Measurements from ENCODE around the gene CDH4.

Gene CDH4

DNA sequence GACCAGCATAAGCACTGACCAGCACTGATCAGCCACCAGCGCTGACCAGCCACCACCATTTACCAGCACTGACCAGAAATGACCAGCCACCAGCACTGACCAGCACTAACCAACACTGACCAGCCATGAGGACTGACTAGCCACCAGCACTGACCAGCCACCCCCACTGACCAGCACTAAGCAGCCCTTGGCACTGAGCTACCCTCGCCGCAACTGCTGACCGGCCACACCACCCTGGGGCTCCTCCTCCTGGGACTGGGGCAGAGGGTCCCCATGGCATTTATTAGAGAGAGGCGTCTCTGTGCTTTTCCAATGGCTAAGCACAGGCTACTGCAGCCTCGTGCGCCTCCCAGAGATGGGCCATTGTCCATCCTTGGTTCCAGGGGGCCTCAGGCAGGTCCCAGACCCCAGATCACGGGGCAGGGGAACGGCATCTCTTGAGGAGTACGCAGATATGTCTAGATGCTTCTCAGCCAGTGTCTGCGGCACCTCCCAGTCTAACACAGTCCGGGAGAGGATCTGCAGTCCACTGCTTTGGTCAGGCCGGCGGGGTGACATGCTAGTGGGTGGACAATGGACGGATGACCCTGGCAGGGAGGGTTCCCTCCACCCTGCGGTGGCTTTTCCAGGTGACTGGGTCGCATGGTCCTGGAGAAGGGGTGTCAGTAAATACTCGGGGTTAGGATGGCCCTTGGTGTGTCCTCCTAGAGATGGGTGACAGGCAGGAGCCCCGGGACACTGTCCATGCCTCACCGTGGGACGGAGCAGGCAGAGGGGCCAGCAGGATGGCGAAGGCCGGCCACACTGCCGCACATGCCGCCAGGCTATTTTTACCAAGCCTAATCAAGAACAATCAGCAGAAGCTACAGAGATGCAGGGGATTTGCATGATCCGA lies 645.6 kb downstream of the CDH4 start:
- DNase-seq, result no peak

DNA sequence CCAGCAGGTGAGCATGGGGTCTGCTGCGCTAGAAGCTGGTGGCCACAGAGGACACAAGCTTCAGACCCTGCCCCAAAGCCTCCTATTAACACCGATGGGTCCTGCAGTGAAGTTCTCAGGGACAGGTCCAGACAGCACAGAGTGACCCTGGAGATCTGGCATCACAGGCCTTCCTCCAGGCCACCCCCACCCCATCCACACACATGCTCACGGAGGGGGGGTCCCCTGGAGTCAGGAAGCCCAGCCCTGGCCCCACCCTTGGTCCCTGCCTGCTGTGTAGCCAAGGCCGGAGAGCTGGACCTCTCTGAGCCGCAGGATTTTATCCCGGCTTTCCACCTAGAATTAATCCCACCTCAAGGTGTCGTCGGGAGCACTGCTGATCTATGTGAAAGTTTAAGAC lies 646.3 kb downstream of the CDH4 start:
- DNase-seq, result no peak

DNA sequence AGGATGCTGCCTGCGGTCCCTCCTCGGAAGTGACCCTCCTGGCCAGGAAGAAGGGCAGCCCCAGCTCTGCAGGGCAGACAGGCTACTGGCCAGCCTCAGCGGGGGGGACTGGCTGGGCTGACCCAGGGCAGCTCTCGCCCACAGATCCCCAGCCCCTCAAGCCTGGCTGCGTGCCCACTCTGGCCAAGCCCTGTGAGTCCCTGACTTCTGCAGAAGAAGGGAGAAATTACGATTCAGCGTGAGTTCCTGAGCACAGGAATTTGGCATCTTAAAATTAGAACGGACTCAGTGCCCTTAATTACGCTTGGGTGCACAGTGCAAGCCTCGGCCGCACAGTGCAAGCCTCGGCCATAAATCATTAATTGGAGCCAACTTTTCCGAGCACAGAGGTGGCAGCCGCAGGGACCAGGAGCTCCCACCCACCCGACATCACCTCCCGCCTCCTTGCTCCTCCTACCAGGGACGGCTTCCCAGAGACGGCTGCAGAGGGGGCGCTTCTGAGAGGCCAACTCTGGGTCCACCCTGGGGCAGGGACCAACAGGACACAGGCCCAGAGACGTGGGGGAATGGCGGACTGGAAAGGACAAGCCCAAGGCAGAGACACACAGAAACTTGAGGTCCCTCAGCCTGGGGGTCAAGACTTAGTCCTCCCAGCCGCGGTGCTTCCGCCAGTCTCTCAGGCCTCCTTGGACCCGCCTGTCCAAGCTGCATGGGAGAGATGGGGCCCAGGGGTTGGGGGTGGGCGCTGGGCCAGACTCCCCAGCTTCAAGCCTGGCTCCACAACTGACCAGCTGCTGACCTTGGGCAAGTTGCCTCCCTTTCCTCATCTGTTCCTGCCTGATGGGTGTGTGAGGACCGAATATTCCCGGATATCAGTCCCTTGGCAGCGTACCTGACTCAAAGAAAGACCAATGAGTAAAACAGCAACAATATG lies 648.2 kb downstream of the CDH4 start:
- no peak for DNase-seq

DNA sequence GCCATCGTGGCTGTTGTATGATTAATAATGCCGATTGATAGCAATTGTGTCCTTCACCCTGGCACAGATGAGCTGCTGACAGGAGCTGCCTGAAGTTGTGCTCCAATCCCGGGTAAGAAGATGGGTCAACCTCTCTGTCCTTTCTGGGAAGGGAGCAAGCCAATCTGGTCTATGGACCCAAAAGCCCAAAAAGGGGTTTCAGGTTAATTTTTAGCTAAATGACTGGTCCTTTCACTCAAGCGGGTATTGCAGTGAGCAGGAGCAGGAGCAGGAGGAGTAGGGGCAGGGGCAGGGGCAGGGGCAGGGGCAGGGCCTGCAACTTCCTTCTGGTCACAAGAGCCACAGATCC lies 648.9 kb downstream of the CDH4 start:
- no peak for DNase-seq

DNA sequence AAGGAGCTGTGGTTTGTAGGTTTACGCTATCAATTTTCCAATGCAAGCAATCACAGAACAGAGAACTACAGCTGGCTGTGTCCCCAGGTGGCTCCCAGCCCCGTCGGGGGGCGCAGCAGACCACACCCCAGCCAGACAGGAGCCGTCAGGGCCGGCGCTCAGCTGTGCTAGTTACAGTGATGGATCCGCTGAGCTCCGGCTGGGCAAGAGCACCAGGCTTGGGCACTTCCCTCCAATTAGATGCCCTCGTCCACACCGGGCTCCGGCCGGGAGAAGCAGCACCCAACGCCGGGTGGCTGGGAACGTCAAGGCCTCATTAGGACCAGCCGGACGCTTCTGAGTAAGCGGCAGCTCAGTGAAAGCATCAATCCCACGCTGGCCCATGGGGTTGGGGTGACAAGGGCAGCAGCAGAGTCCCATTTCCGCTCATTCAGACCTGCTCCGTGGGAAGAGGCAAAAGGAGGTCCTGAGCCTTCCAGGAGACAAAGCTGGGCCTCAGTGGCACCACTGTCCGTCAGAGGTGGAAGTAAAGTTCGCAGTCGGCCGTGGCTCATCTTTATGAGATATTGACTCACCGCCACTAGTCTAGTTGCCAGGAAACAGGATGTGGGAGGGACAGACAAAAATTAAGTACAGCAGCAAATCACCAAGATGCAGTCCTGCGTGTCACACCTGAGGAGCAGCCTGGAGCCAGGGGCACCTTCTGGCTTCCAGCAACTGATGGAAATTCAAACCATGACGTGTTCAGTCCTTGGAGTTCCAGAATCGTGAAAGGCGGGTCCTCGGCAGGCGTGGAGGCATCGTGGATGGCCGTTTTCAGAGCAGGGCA lies 649.5 kb downstream of the CDH4 start:
- no peak for DNase-seq

DNA sequence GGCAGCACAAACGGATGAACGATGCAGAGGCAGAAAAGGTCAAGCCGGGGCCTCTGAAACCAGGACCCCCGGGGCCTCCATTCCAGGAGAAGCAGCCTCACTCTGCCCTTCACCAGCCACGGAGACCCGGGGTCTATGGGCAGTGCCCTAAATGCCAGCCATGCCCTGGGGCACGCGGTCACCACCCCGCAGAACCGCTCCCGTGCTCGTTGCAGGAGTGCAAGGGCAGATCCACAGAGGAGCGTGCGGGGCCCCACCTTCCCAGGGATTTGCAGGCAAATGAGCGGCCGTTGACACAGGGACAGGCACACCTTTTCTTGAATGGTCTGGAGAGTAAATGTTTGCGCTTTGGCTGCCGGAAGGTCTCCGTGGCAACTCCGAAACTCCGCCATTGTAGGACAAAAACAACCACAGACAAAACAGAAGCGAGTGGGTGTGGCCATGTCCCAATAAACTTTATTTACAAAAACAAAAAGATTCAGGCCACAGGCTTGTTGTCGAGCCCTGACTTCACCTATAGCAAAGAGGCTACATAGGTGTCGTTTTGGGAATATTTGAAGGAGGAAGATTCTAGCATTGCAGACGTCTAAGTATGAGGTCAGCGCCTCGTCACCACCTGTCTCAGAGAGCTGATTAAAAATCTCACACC lies 650.3 kb downstream of the CDH4 start:
- DNase-seq, result no peak

DNA sequence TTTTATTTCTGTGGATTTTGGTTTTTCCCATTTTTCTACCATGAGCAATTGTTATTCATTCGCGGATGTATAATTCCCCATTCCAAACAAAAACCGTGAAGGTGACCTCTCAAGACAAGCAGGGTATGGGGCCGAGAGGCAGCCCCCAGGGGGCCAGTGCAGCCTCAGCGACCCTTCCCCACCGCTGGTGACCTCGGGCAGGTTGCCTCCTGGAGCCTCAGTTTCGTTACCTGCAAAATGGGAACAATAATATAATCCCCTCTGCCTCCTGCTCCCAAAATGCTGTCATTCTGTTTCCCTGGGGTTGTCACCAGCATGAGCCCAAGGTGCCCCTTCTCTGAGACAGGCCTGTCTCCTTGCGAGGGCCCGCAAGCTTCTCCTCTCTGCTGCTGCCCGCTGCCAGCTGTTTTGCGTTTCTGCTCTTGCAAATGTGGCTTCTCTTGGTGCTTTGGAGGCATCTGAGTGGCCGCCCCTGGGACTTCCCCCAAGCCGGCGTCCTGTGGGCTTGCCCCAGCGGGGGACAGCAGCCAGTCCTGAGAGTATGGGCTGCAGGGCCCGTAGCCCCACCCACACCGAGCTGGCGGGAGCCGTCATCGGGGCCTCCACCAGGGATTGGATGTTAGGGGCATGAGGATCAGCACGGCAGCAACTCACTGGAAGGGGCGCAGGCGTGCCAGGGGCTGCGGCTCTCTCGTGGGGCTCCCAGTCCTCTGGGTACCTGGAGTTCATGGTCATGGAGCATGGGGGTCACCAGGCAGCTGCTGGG lies 651.7 kb downstream of the CDH4 start:
- no peak for DNase-seq

DNA sequence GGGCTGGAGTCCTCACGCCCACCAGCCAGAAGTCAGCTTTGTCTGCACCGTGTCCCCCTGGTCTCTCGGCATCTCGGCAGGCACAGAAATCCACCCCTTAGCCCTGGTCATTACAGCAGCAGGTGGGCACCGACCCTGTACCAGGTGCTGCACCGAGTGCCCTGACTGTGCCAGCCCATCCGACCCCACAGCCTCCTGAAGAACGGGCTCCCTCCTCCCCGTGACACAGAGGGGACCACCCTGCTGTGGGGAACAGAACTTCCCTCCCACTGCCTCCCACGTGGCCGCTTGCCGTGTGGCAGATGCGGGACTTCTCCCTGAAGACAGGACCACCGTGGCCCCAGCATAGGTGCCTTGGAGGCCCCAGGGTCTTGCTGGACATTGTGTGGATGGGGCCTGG lies 652.4 kb downstream of the CDH4 start:
- DNase-seq, result no peak

DNA sequence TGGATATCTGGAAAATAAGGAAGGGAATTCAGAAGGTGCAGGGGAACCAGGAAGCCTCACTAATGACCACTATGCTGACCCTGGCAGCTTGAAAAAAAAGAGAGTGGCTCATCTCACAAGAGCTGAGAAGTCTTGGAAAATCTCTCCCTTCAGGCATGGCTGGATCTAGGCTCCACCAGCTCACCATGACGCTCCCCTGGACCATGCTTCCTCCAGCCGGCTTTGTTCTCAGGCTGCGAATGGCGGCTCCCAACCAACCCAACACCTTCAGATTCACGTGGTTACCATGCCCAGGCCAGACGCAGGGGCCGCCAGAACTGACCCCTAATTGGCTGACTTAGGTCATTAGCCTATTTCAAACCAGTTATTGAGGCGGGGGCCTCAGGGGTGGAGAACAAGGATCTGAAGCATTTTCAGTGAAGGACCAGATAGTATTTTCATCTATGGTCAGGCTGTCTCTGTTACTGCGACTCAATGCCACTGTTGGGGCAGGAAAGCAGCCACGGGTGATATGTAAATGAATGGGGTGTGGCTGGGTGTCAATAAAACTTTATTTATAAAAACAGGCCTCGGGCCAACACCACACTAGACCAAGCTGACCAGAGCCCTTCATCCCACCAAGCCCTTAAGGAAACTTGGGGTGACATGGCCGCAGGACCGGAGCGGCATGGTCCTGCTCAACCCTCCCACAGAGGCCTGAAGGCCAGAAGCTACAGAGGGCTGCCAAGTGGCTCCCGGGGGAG lies 653.9 kb downstream of the CDH4 start:
- no peak for DNase-seq

DNA sequence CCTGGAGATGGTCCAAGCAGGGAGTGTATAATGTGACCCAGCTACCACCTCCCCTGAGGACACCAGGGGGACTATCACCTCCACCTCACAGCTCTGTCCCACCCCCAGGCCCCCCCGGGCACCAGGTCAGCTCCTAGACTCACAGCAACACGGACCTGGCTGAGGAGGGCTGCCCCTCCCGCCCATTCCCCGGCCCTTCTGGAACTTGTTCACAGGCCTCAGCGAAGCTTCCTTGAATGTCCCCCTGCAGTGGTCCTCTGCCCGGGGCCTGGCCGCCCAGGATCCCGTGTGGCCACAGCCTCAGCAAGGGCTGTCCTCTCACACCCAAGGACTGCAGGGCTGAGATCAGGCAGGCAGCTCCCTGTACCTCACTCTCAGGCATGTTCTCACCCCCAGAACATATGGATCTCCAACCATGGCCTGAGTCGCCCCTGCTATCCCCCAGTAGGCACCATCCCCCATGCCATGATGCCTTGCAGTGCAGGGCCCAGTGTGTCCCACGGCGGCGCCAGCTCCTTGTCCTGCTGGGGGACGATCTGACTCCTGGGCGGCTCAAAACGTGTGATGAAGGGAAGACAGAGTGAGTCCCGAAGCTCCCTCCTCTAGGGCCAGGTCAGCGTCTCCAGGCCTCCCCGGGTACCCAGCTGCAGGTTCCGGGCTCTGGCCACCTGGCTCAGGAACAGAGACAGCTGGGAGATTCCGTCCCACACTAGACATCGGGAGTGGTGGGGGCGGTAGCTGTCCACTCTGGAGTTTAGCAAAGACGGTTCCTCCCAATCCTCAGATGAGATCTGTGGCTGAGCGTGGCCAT lies 655.2 kb downstream of the CDH4 start:
- DNase-seq, result no peak

DNA sequence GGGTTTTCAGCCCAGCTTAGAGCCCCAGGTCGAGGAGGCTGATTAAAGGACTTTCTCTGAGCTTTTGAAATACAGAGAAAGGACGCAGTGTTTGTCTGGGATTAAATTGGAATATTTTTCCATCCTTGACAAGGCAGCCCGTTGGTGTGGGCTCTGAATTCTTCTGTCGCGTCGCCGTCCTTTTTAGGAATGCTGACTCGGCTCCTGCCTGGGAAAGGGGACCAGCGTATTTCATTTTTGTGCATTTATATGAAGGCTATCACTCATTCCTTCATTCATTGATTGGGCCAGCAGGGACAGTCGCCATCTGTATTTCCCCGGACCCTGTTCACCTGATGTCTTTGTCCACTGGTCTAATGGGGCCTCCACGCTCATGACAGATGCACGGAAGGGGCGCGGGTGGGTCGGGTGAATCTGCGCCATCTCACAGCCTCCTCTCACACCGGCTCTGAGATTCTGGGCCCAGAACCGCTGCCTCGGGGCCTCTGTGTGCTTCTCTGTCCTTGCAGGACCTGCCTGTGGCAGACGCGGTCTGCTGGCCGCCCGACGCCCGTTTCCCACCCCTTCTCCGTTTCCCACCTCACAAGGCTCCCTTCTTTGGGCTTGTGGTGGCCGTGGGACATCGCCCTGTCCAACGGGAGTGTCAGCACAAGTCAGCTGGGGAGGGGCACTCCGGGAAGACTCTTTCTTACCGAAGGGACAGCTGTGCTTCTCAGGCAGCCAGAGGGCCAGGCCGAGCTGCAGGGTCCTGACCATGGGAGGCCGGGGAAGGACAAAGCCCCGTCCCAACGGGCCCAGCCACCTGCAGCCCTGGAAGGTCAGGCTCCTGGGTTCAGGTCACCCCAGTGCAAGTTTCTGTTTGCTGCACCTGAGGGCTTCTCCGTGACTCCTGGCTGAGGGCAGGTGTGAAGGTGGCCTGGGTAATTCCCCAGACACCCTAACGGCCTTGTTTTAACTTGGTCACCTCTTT lies 656.3 kb downstream of the CDH4 start:
- no peak for DNase-seq

DNA sequence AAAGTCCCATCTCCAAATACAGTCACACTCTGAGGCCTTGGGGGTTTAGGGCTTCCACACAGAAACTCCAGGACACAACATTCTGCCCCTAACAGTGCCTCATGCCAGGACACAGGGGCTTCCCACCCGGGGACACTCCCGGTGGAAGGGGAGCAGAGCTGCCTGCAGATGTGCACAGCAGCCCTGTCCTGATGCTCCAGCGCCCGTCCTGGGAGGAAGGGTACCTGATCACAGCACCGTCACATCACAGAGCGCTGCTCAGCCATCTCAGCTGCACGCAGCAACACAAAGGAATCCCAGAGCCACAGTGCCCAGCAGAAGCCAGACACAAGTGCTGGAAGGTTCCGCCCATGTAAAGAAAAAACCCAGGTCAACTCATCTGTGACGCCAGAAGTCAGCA lies 657.0 kb downstream of the CDH4 start:
- no peak for DNase-seq

DNA sequence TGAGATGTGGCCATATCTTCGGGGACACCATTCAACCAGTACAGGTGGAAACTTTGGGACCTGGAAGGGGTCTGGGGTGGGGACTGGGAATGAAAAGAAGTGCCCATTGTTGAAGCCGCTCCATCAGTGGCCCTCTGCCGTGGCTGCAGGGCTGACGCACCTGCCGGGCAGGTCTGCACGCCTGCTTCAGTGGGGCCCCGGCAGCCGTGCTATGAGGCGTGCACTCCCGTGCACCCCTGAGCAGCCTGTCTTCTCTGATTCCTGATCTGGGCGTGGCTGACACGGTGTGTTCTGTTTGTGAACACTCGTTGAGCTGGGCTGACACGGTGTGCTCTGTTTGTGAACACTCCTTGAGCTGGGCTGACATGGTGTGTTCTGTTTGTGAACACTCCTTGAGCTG lies 657.8 kb downstream of the CDH4 start:
- DNase-seq, result no peak

DNA sequence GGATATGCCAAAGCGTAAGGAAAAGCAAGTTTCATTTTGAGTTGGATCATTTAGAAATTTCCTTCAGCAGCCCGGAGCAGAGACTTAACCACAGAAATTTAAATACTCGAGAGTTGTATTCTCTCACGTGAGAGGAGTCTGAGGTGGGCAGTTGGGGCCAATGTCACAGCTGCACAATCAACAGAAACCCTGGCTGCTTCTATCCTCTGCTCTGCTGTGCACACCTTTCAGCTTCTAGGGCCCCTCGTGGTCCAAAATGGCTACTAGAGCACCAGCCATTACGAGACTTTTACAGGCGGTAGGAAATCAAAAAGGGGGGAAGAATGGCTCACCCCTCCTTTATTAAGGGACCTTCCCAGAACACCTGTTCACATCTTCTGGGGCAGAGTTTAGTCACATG lies 659.8 kb downstream of the CDH4 start:
- DNase-seq, result no peak

DNA sequence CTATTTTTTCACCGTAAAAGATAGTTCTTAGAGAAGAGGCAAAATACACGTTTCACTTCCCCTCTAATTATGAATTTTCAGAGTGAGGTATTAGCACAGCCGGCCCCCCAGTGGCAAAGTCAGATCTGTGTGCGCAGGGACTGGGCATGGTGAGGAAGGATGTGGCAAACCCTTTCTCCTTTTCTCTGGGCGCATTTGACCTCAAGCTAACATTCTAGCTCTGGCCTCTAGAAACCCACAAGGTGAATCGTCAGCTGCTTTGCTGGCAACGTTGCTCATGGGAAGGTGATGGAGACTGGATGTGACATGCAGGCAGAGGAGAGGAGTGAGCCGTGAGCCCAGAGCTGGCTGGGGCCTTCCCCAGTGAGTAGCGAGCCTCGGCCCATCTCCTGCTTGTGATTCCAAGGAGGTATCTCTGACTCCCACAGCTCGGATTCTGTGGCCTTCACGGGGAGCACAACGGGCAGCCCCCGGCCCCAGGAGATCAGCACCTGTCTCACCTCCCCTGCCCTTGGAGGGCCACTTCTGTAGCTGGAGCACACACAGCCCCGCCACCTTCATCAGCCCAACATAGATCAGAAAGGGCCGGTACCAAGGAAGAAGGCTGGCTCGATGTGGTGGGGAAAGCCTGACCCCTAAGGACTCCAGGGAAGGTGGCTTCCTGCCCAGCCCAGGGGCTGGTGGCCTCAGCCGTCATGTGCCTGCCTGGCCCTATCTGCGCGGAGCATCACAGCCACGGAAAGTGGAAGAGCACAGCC lies 660.8 kb downstream of the CDH4 start:
- no peak for DNase-seq

DNA sequence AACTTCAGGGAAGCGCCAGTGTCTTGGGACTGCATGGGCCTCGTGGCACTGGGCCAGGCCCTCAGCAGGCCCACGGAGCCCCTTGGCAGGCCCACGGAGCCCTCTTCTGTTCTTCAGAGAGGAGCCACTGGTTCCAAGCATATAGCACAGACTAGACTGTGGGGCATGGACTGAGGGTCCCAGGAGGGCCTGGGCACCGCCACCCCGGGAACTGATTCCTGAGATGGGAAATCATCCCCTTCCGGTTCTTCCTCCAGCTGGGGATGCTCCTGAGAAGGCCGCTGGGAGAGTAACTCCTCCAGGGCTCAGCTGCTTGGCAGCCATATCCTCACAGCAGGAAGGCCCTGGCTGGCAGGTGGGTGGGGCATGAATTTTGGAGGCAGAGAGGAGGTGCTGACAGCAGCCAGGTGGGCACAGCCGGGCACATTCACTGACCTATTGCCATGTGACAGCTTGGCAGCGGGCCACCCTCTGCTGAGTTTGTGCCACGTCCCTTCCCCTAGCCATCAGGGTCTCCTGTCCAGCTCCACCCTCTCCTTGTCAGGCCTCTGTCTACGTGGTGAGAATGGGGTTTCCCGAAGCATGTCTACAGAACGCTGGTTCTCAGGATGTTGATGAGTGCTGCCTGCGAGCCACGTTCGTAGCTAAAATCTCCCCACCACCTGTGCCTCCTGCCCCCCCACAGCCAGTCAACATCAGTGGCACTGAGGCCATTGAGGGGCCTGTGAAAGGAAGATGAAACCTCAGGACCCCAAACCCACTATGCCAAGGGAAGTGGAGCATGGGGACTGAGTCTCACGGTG lies 661.6 kb downstream of the CDH4 start:
- DNase-seq, result no peak

DNA sequence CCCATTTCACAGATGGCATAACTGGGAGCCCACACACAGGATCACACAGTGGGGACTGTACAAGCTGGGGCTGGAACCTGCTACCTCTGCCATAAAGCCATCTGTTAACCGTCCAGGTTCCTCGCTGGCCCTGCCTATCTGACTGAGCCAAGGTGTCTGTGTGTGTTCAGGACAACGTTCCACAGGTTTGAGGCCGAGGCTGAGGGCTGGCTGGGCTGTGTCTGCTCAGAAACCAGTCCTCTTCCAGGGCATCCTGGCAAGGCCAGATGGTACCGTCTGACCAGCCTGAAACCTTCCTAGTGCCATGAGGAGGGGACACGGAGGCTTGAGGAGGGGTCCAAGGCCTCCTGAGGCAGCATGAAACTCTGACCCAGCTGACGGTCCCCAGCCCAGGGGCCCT lies 663.0 kb downstream of the CDH4 start:
- no peak for DNase-seq
